ENCODE results near the gene KLHL2. TPM values are rescaled to one million over a fixed set of nuclear protein-coding genes. Genes with fewer than 3 reads are reported as not detected.
"Not testable (repeated sequence)": the region's sequence is repeated elsewhere in the genome, so short reads cannot be mapped to it uniquely, and the experiment has no call there.

The KLHL2 gene
- total RNA-seq, 2 donors from 2014 or later, result 9.1 to 17.1 TPM

DNA sequence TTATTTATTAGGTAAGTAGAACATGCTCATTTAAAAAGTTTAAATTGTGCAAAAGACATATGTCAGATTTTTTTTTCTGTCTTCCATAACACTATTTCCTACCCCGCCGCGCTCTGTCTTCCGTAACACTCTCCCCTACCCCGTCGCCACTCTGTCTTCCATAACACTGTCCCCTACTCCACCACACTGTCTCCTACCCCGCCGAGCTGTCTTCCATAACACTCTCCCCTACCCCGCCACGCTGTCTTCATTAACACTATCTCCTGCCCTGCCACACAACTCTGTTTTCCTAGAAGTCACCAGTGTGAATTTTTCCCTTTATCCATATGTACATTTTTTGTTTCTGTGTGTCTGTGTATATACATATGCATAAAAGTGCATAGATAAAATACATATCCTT lies 124.5 kb downstream of the KLHL2 start:
- Histone ChIP-seq H3K36me3 (replicated peaks in 1 of 2; ENCODE audit: insufficient read depth in 1 of 2, low read depth in 2 of 2) (no peaks in the 10 kb centered on the region), H3K9me3 (no peaks in the 10 kb centered on the region), H3K27ac (no peak overlapping the region), H3K27me3 (no peaks in the 10 kb centered on the region), H3K4me1 (peaks cover 36% of the 10 kb centered on the region), H3K4me3 (no peak overlapping the region)
- TF ChIP-seq POLR2A (IDR thresholded peaks at IDR 0.05), result no peak
- TF ChIP-seq, protein P1, sequence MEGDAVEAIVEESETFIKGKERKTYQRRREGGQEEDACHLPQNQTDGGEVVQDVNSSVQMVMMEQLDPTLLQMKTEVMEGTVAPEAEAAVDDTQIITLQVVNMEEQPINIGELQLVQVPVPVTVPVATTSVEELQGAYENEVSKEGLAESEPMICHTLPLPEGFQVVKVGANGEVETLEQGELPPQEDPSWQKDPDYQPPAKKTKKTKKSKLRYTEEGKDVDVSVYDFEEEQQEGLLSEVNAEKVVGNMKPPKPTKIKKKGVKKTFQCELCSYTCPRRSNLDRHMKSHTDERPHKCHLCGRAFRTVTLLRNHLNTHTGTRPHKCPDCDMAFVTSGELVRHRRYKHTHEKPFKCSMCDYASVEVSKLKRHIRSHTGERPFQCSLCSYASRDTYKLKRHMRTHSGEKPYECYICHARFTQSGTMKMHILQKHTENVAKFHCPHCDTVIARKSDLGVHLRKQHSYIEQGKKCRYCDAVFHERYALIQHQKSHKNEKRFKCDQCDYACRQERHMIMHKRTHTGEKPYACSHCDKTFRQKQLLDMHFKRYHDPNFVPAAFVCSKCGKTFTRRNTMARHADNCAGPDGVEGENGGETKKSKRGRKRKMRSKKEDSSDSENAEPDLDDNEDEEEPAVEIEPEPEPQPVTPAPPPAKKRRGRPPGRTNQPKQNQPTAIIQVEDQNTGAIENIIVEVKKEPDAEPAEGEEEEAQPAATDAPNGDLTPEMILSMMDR (IDR thresholded peaks at IDR 0.05), result no peak
- intact Hi-C loops (cut with DNase I), result no loop called here
- 87 to 95% methylated on average over 10 of the region's 10 CpGs for WGBS, 2 donors
- no peak for ATAC-seq
- DNase-seq, result no peak

GRCh38 chr4:165332502-165332901 lies 125.1 kb downstream of the KLHL2 start:
- no peaks in the 10 kb centered on the region for H3K36me3 ChIP-seq (replicated peaks in 1 of 2; ENCODE audit: insufficient read depth in 1 of 2, low read depth in 2 of 2)
- H3K4me1 ChIP-seq, result peaks cover 36% of the 10 kb centered on the region
- TF ChIP-seq, protein P1 (IDR thresholded peaks at IDR 0.05), result no peak
- TF ChIP-seq POLR2A (IDR thresholded peaks at IDR 0.05), result no peak
- no peaks in the 10 kb centered on the region for H3K9me3 ChIP-seq
- no peaks in the 10 kb centered on the region for H3K27me3 ChIP-seq
- intact Hi-C loops (cut with DNase I), result no loop called here
- no peak for DNase-seq
- H3K4me3 ChIP-seq, result no peak overlapping the region
- H3K27ac ChIP-seq, result no peak overlapping the region
- ATAC-seq, result no peak
- WGBS, 2 donors, result 40% methylated on average over 1 of the region's 1 CpG

- Histone ChIP-seq H3K36me3 (replicated peaks in 1 of 2; ENCODE audit: insufficient read depth in 1 of 2, low read depth in 2 of 2) (peaks cover 0 to 3% of the 10 kb centered on the region in 2 donors), H3K4me3 (no peak overlapping the region), H3K4me1 (peaks cover 18% of the 10 kb centered on the region), H3K27ac (no peak overlapping the region), H3K9me3 (no peaks in the 10 kb centered on the region), H3K27me3 (no peaks in the 10 kb centered on the region)
- no peak for DNase-seq
- intact Hi-C loops (cut with DNase I), result no loop called here
- TF ChIP-seq POLR2A (IDR thresholded peaks at IDR 0.05), result no peak
- TF ChIP-seq, protein P1 (IDR thresholded peaks at IDR 0.05), result no peak
- 90 to 91% methylated on average over 3 of the region's 3 CpGs for WGBS, 2 donors
- no peak for ATAC-seq
Measured at GRCh38 chr4:165335163-165335703, 127.9 kb downstream of the KLHL2 start.

DNA sequence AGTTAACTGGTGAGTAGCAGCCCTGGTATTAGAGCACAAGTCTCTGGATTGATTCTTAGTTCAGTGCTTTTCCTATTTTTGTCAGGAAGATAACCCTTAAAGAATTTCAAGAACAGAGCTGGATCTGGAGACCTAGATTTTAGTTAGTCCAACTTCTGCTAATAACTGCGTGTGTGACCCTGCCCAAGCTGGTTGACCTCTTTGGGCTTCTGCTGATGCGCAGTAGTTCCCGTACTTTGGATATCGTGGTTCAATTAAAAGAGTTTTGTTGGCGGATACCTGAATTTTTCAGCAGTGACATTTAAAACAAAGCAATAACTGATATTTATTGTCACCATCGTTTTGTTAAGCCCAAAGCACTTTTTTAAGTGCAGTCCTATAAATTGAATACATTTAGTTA lies 129.4 kb downstream of the KLHL2 start:
- WGBS, 2 donors, result 89 to 94% methylated on average over 6 of the region's 6 CpGs
- Histone ChIP-seq H3K4me3 (no peak overlapping the region), H3K36me3 (replicated peaks in 1 of 2; ENCODE audit: insufficient read depth in 1 of 2, low read depth in 2 of 2) (peaks cover 0 to 5% of the 10 kb centered on the region in 2 donors), H3K9me3 (no peaks in the 10 kb centered on the region), H3K27ac (no peak overlapping the region), H3K4me1 (peaks cover 5% of the 10 kb centered on the region), H3K27me3 (no peaks in the 10 kb centered on the region)
- DNase-seq, result no peak
- no peak for ATAC-seq
- intact Hi-C loops (cut with DNase I), result no loop called here
- no peak for TF ChIP-seq POLR2A (IDR thresholded peaks at IDR 0.05)
- TF ChIP-seq, protein P1 (IDR thresholded peaks at IDR 0.05), result no peak

- intact Hi-C loops (cut with DNase I); DNase-seq; H3K9me3 ChIP-seq; ATAC-seq; H3K4me3 ChIP-seq; H3K27me3 ChIP-seq; H3K36me3 ChIP-seq (replicated peaks in 1 of 2; ENCODE audit: insufficient read depth in 1 of 2, low read depth in 2 of 2); H3K27ac ChIP-seq; H3K4me1 ChIP-seq: not testable (repeated sequence)
- WGBS, 2 donors, result 86 to 98% methylated on average over 5 of the region's 5 CpGs
Measured at GRCh38 chr4:165342340-165342739, 135.0 kb downstream of the KLHL2 start.

All from body of pancreas (tissue), 4 donors.